ENCODE data around the gene LRRC8C.

- TF ChIP-seq CTCF (IDR thresholded peaks at IDR 0.05 in 8 of 11, conservative IDR thresholded peaks at IDR 0.05 in 3 of 11) (no peak), POLR2A (IDR thresholded peaks at IDR 0.05) (no peak)
Measured at GRCh38 chr1:89708751-89709375, 75.9 kb downstream of the LRRC8C start.

Data from spleen (tissue), 7 donors.